SH-SY5Y (cell line): ENCODE measurements around the gene EIF4E.

ENCODE experiments used
- GATA2 ChIP-seq: IDR thresholded peaks from 2 replicates; pipeline ENCODE4 v1.6.1; 2011; ENCODE audit warnings: mild to moderate bottlenecking, low read depth, low read length
- GATA3 ChIP-seq: IDR thresholded peaks from 2 replicates; pipeline ENCODE4 v1.6.1; 2011; ENCODE audit warnings: low read depth, mild to moderate bottlenecking, low read length, moderate library complexity

DNA sequence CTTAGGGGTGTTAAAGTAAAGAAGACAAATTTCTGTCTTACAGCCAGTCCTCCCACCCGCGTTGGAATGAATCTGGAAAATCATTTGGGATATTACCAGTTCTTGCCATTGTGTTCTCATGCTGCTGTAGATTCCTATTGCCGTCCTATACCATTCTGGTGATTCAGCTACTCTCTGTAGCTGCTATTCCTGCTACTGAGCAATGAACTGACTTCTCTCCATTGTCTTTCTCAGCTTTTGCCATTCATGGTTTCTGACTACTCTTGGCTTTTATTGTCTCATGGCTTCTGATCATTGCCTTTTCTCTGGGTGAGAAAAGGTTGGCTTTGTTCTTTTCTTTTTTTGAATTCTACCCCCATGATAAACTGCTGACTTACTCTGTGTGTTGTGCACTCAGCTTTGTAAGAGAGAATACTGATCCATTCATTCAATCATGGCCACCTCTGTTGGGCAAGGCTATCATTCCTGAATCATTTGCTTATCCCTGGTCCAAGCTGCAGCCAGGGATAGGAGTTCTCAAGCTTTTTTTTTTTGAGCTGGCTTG is 38.9 kb upstream of the EIF4E start:
- TF ChIP-seq GATA2 (no peak), GATA3 (no peak)
